IPS DF 19.7 (cell line): ENCODE data around the gene ZDHHC14.

ENCODE experiments used
- DNase-seq: peaks from one replicate; pipeline ENCODE4 v3.0.0-alpha.2; 2013; ENCODE audit warnings: low read depth, low spot score

The ZDHHC14 gene

DNA sequence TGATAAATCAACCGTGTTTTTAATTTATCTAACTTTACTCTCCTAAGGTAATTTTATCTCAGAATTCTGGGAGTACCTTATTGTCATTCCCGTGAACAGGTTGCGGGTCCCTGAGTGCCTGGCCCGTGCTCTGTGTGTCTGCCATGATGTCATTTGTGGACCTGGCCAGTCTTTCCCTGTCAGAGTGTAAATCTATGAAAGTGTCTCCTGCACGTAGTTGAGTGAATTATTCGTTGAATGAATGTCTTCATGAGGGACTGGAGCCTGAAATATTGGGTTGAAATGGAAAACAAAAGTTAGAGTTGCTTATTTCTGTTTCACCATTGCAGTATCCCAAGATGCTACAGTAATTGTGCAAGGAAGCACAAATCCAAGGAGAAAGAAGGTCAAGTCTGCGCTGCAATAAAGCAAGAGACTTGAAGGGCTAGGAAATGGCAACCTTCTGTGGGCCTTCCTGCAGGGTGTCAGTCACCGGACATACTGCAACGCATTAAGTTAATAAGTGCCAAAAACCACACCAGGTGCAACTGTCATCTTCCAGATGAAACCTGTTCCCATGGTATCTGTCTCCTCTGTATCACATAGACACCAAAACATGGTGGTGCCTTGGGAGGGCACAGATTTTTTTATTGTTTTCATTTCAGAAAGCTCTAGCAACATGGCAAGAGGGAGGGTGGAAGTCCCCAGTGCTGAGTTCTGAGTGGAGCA lies 135.5 kb downstream of the ZDHHC14 start:
- DNase-seq = no peak

DNA sequence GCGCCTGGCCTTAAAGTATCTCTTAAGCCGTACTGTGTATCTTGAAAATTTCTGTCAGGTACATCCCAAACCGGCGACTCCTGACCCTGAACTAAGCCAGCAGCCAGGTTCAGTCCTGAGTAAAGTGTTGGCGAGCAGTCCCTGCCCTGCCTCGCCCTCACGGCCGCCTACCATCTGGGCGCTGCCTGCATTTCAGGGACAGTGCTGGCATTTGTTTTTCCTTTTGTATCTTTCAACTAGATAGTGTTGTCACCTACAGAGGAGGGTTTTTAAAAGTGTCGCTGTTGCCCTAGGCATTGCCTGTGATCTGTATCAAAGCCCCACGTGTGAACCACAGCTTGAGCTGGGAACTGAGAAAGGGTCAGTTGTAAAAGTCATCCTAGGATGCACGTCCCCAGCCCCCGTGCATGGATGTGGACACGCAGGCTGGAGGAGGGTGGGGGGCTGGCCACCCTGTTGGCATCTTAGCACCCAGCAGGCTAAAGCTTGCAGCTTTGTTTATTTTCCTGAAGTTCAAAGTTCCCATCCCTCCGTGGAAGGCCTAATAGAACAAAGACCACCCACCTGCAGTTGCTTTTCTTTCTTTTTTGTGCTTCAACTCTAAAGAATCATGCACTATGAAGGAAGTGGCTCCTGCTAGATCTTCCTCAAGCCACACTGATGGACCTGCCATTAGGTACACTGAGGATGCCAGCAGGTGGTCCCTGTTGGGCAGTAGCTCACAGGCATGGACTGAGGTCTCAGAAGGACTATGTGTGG lies 136.8 kb downstream of the ZDHHC14 start:
- no peak for DNase-seq

DNA sequence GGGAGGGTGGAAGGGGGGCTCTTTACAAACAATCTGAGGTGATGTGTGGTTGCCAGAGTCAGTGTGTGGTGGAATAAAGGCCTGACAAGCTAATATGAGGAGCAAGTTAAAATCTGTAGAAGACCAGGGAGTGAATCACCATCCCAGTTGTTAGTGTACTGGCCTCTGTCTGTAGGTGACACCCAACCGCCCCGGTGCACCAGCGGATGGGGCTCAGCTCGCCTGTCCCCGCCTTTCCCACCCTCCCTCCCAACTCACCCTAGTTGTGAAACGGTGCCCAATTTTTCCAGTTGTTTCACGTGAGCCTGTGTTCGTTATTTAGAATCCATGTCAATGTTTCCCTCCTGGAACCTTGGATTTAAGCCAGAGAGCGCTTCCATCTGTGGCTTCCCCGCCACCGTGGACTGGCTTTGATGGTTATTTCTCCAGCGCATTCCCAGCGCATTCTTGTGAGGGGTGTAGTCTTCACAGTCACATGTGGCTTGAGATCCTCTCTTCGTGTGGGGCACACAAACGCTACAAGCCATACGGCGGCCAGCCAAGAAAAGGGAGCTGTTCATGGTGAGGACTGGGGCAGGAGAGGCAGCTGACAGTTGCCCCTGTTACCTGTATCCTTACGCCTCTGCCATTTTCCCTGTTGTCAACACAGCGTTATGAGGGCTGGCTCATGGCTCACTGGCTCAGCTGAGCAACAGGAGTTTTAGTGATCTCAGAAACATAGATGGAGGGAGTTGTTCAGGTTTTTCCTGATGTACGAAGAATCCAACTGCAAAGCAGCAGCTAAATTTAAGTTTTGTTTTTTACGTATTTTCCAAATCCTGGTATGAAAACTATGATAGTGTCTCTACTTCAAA lies 137.6 kb downstream of the ZDHHC14 start:
- DNase-seq = no peak

DNA sequence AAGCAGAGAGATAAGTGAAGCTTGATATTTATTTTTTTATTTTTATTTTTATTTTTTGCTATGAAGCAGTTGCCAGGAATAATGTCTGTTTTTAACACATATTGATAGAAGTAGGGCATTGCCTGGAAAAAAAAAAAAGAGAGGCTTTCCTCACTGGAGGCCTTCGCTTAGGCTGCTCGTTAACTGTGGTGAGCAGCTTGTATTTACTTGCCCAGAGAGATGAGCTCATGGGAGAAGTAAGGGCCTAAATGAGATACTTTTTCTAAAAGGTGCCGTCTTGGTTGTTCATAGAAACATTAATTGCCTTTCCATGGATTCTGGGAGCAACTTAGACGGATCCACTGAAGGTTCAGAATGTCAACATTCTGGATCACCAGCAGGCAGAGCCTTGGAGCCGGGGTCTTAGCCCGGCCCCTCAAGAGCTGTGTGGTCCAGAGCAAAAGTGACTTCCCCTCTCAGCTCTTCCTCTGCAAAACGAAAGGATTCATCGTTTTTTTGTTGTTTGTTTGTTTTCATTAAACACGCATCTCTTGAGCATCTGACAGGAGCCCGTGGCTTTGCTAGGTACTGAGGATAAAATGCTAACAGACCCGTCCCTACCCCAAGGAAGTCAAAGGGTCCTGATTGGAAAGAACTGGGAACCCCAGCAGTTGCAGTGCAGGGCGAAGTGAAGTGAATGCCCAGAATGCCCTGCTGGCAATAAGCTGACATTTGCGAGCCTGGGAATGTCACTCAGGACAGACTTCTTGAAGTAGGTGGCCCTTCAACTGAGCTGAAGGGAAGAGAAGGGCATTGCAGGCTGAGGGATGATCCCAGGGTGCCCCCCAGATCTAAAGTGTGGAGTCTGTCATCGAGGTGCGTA lies 138.5 kb downstream of the ZDHHC14 start:
- DNase-seq = no peak

DNA sequence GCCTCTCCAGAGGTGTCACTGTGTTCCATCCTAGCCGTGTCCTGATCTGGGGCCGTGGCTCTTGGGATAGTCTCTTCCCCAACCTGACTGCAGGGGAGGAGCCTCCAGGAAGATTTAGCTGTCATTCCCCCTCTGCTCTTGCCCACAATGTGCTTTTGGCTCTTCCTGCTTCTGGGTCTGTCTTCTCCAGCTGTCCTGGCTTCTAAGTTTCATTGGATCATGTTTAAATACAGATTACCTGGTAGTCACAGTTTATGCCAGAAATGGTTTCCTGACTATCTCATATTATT lies 139.1 kb downstream of the ZDHHC14 start:
- no peak for DNase-seq

DNA sequence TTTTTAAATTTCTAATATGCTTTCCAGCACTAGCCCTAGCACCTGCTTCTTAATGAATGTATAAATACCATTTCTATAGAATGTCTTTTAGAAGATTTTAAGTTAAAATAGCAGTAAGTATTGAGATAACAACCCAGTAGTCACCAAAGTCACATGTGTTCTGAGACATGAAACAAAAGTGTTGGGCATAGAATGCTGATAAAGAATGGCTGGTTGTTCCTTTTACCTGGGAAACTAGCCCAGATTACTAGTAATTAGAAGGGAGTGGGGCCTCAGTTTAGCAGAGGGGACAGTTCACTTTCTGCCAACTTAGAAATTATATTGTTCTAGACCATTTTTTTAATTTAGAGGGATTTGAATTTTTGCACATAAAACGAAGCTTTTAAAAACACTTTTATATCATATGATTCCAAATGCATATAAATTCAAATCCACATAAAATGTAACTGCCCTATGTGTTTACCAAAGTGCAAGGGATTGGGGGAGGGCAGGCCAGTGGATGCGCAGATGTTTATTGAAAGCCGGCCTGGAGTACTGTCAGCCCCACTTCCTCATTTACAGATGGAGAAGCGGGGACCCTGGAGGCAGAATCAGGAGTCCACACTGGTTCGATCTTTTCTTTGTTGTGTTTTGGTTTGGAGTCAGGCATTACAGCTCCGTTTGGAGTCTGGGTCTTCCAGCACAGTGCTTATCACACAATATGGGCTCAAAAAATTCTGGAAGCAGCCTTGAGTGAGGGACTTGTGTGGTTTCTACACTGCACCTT lies 139.8 kb downstream of the ZDHHC14 start:
- no peak for DNase-seq

DNA sequence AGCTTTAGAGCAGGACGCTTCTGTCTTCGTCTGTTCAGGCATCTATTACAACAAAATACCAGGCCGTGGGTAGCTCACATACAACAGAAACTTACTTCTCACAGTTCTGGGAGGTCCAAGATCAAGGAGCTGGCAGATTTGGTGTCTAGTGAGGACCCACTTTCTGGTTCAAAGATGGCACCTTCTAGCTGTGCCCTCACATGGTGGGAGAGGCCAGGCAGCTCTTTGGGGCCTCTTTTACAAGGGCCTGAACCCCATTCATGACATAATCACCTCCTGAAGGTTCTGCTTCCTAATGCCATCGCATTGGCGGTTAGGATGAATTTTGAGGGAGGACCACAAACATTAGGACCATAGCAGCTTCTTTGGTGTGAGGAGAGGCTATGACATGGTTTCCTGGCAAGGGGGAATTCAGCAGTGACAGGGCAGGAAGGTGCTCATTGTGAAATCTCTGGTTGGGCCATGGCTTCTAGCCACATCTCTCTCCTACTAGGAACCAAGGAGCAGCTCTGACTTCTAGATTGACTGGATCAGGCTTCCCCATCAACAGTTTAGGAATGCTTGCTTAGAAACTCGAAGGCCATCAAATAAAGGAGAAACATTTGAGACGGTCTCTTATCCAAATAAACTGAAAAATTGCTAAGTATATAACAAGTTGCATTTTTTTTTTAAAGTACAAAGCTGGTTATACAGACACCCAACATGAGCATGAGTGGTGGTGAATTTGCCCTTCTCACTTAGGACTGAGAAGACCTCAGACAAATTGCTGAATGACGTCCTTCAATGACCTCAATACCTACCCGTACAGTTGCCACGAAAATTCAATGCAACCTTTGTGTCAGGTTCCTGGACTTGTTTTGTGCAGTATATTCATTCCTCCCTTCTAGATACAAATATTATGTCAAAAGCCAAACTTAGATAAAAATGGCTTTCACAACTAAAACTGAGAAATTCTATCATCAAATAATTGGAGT lies 140.7 kb downstream of the ZDHHC14 start:
- DNase-seq = no peak

DNA sequence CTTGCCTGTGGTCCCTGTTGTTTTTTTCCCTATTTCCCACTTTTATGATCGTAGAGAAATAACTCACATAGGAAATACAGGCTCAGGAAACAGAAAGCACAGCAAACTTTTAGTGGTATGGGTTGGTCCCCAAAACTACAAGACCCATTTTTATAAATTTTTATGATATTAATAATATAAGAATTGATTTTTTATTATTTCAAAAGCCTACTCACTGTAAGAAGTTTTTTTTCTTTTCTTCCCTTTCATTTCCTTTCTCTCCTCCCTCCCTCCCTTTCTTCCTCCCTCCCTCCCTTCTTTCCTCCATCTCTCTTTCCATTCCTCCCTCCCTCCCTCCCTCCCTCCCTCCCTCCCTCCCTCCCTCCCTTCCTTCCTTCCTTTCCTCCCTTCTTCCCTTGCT lies 141.5 kb downstream of the ZDHHC14 start:
- no peak for DNase-seq

DNA sequence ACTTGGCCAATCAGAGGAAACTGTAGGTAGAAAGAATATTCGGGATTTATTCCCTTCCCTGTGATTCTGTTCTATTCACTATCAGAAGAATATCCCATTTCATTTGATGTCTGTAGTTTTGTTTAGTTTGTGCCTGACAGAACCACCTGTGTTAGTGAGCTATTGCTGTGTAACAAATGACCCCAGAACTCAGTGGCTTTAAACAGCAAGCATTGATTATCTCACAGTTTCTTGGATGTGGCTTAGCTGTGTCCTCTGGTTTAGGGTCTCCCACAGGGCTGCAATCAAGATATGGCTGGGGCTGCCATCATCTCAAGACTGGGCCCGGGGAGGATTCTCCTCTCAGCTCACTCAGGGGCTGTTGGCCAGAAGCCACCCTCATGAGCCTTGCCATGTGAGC lies 143.7 kb downstream of the ZDHHC14 start:
- DNase-seq = no peak

DNA sequence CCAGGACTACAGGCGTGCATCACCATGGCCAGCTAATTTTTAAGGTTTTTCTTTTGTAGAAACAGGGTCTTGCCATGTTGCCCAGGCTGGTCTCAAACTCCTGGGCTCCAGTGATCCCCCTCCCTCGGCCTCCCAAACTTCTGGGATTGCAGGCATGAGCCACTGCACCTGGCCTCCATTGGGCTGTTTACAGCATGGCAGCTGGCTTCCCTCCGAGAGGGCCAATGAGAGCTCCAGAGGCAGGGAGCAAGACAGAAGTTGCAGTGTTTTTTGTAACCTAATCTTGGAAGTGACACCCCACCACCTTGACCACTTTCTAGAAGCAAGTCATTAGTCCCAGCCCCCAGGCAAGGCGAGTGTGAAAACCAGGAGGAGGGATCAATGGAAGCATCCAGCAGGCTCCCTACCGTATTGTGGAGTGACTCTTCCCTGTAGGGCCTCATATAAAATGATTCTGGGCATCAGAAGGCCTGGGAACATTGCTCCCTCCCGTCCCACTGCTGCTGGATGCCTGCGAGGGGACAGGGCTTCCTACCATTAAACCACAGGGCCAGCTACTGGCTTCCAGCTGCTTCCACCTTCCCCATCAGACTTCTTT lies 144.4 kb downstream of the ZDHHC14 start:
- no peak for DNase-seq

DNA sequence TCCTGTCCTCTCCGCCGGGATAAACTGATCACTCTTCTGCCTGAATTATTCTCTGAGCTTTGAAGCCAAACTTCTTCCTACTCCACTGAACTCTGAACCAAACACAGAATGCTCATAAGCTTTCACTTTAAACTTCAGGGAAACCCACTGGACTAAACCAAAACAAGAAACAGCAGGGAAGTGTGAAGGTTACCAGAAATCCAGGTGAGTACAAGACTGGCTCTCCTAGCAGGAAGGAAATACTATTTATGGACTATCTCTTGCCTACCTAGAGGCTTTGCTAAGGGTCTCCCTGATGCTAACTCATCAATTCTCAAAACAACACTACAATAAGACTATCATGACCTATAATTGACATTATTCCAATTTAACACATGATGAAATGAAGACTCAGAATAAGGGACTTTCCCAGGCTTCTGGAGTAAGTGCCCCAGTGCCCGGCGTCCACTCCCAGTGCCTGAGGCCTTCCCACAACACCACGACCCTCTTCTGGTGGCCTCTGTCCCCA lies 145.0 kb downstream of the ZDHHC14 start:
- DNase-seq = no peak

DNA sequence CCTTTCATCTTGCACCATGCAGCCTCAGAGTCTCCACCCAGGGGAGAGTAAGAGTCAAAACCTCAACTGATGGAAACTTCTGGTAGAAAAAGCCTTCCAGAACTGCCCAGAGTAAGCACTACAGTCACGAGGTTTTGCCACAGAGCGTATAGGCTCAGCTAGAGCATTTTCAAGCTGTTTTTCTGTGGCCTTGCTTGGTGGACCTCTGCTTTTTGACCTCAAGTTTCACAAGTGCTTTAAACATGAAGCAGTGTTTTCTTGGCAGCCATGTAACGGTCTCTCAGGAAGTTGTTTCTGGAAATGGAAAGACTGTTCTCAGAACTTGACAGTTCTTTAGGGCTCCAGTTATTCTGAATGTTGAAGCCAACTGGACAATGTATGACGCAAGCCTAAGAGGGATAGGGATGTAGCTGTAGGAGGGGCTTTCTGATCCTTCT lies 146.5 kb downstream of the ZDHHC14 start:
- DNase-seq = no peak

DNA sequence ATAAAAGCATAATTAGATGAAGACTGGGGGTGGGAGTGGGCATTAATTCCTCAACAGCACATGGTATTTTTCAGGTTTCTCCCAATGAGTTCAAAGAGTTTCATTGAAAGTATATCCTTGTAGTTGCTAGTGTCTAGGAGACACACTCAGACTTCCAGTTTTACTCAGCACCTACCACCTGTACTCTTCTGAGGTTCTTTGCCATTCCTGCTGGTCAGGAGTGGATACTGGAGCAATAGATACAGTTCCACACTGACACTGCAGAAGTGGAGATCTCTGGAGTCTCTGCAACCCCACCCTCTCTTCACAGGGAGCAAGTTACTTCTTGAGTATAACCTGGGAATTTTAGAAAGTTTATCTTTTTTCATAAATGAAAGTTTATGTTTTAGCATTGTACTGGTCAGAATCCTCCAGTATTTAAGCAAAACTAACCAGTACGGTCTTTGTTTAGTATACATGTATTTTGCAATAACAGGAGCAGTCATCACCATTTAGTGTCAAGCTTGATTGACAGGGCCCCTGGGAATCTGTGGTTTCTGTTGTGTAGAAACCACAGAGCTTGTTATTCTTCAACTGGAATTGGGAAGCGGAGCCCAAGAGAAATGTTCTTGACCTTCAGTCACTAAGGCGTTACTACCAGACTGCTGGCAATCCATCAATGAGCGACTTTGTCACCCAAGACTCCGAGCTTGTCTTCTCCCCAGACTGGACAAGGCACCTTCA lies 148.1 kb downstream of the ZDHHC14 start:
- DNase-seq = no peak

DNA sequence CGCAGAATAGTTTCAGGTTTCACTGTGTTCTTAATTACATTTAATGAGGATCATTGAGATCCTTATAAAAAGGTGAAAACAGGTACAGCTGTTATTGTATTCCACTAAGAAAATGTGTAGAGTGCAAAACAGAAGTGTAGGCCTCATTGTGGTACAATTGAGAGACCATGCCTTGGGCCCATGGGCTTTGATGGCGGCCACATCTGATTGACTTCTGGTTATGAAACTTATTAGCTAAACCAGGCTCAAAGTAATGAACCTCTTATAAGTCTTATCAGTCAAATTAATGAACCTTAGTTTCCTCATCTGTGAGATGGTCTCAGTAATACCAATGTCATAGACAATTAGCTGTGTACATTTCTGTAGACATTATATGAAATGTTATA lies 148.7 kb downstream of the ZDHHC14 start:
- DNase-seq = no peak

DNA sequence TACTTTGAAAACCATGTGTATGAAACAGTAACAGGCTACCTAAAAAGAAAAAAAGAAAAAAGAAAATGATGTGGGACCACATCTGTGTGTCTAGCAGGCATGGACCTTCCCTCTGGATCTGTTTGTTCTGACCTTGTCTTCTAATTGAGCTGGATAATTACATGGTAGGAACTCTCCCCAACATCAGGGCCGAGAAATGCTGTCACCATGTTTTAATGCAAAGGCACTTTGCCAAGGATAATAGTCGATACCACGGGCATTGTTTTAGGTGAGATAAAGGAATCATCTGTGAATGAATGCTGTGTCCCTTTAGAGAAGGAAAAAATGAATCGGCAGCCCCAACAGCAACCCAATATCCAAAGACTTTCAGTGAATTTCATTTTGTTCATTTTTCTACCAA lies 149.1 kb downstream of the ZDHHC14 start:
- no peak for DNase-seq

DNA sequence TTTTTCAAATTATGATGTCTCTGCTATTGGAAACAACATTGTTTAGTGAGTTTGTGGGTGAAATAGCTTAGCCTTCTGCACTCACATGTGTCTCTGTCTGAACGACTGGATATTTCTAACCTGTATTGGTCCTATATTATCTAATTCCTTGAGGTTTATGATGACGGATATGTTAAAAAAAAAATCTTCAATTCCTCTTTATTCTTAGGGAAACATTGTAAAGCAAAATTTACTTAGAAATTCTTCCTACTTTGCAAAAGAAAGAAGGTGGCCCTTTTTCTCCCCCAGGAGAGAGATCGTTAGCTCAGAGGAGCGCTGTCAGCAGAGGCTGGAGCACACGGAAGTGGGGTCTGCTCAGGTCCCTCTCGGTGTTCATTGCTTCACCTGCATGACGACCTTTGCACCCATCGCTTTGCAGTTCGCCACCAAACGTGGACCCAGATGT lies 149.8 kb downstream of the ZDHHC14 start:
- DNase-seq = no peak

DNA sequence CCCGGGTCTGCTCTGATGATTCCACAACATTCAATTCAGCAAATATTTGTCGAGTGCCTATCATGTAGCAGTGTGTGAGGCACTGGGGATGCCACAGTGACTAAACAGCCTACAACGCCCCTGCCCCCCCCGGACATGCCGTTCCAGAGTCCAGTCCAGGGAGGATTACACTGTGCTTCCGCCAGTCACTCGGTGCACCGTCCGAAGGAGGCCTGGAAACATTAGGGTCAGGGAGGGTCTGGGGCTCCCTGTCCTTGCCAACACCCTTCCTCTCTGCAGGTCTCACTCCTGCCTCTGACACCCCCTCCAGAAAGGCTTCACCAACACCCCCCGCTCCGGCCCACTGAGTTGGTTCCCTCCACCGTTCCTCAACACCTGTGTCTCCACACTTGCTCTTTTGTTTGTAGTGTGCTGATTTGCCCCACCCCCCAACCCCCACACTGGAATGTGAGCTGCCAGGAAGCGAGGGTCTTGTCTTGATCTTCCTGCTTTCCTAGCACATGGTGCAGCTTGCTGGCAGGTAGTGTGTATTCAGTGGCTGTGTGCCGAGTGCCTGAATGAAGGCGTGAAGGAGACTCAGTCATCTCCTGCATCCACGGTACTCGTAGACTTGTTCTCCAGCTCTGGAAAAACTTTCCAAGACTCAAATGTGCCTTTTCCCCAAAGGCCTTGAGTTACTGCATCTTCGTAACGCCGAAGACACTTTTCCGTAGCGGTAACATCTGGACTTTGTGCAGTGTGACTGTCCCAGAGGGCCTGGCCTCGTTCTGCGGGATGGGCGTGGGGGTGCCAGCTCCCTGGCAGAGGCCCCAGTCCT lies 150.4 kb downstream of the ZDHHC14 start:
- no peak for DNase-seq

DNA sequence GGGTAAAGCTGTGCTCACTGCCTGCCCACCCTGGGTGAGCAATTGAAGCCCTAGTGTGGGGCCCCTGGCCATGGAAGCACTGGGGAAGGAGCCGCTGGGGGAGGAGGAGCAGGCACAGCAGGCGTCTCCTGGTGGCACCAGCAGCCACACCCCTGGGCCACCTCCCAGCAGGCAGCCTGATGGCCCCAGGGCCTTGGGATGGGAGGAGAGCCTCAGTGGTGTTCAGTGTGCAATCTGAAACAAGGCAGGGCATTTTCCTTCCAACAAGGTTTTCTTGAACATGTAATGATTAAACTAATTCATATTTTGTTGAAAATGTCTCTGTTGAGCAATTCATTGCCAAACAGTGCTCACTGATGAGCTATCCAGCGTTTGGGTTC lies 151.0 kb downstream of the ZDHHC14 start:
- no peak for DNase-seq
